H9 (cell line): ENCODE results near the gene PCBD2. TPM values are rescaled to one million over a fixed set of nuclear protein-coding genes. Genes with fewer than 3 reads are reported as not detected.

Experiments
- DNase-seq: peaks from one replicate; pipeline ENCODE4 v3.0.0-alpha.2; 2017
- H2AFZ ChIP-seq: one replicate; pipeline ENCODE4 v1.6.1; 2013; ENCODE audit warnings: mild to moderate bottlenecking, low read length, control low read depth, moderate library complexity
- H2AK5ac ChIP-seq: 2 replicates; pipeline ENCODE4 v1.6.1; 2013; ENCODE audit warnings: low read length, control low read depth, mixed read lengths; ENCODE audit not compliant: insufficient read length
- H2BK120ac ChIP-seq: one replicate; pipeline ENCODE4 v1.6.1; 2013; ENCODE audit warnings: low read depth, mild to moderate bottlenecking, low read length, control low read depth, inconsistent platforms; ENCODE audit not compliant: poor library complexity, severe bottlenecking
- H2BK12ac ChIP-seq: 2 replicates; pipeline ENCODE4 v1.6.1; 2013; ENCODE audit warnings: low read length, control low read depth, mixed read lengths, low read depth; ENCODE audit not compliant: insufficient read length
- H2BK15ac ChIP-seq: 2 replicates; pipeline ENCODE4 v1.6.1; 2013; ENCODE audit warnings: low read depth, low read length, control low read depth
- H2BK20ac ChIP-seq: one replicate; pipeline ENCODE4 v1.6.1; 2013; ENCODE audit warnings: low read depth, mild to moderate bottlenecking, low read length, control low read depth, inconsistent platforms; ENCODE audit not compliant: poor library complexity, severe bottlenecking
- H2BK5ac ChIP-seq: 2 replicates; pipeline ENCODE4 v1.6.1; 2013; ENCODE audit warnings: low read length, control low read depth, mixed read lengths; ENCODE audit not compliant: insufficient read length
- H3K14ac ChIP-seq: 2 replicates; pipeline ENCODE4 v1.6.1; 2013; ENCODE audit warnings: low read length, control low read depth; ENCODE audit not compliant: insufficient read depth
- H3K18ac ChIP-seq: 2 replicates; pipeline ENCODE4 v1.6.1; 2013; ENCODE audit warnings: low read depth, mild to moderate bottlenecking, mixed read lengths, low read length, control low read depth; ENCODE audit not compliant: insufficient read length
- H3K23ac ChIP-seq: 2 replicates; pipeline ENCODE4 v1.6.1; 2013; ENCODE audit warnings: low read length, control low read depth, mixed read lengths, low read depth; ENCODE audit not compliant: insufficient read length
- H3K23me2 ChIP-seq: 2 replicates; pipeline ENCODE4 v1.6.1; 2013; ENCODE audit warnings: low read depth, mild to moderate bottlenecking, mixed read lengths, low read length, control low read depth; ENCODE audit not compliant: insufficient read length, poor library complexity, severe bottlenecking
- H3K27ac ChIP-seq: 2 replicates; pipeline ENCODE4 v1.5.1; 2013; ENCODE audit warnings: low read length, control low read depth, mixed read lengths, low read depth; ENCODE audit not compliant: insufficient read length
- H3K27me3 ChIP-seq: 2 replicates; pipeline ENCODE4 v1.6.1; 2013; ENCODE audit warnings: low read length, control low read depth, inconsistent platforms; ENCODE audit not compliant: insufficient read depth
- H3K4ac ChIP-seq: 2 replicates; pipeline ENCODE4 v1.6.1; 2013; ENCODE audit warnings: low read depth, mild to moderate bottlenecking, control low read depth, inconsistent platforms, low read length, moderate library complexity
- H3K4me1 ChIP-seq: 2 replicates; pipeline ENCODE4 v1.6.1; 2013; ENCODE audit warnings: low read length, control low read depth, inconsistent platforms; ENCODE audit not compliant: insufficient read depth
- H3K4me2 ChIP-seq: 2 replicates; pipeline ENCODE4 v1.6.1; 2013; ENCODE audit warnings: low read length, control low read depth, mixed read lengths; ENCODE audit not compliant: insufficient read length, insufficient read depth
- H3K56ac ChIP-seq: 2 replicates; pipeline ENCODE4 v1.6.1; 2013; ENCODE audit warnings: low read depth, mild to moderate bottlenecking, mixed read lengths, low read length, control low read depth; ENCODE audit not compliant: insufficient read length
- H3K79me1 ChIP-seq: 2 replicates; pipeline ENCODE4 v1.6.1; 2013; ENCODE audit warnings: low read depth, mild to moderate bottlenecking, moderate library complexity, low read length, control low read depth, inconsistent platforms; ENCODE audit not compliant: insufficient read depth, poor library complexity, severe bottlenecking
- H3K79me2 ChIP-seq: 2 replicates; pipeline ENCODE4 v1.6.1; 2013; ENCODE audit warnings: low read length, control low read depth, inconsistent platforms; ENCODE audit not compliant: insufficient read depth
- H3K9ac ChIP-seq: 2 replicates; pipeline ENCODE4 v1.6.1; 2013; ENCODE audit warnings: low read length, control low read depth, mixed read lengths; ENCODE audit not compliant: insufficient read length; ENCODE audit errors: extremely low read depth
- H3K9me3 ChIP-seq: one replicate; pipeline ENCODE4 v1.6.1; 2013; ENCODE audit warnings: low read depth, low read length, inconsistent platforms; ENCODE audit not compliant: control insufficient read depth
- H3T11ph ChIP-seq: one replicate; pipeline ENCODE4 v1.6.1; 2013; ENCODE audit warnings: mild to moderate bottlenecking, low read length, control low read depth, inconsistent platforms
- H4K20me1 ChIP-seq: one replicate; pipeline ENCODE4 v1.6.1; 2013; ENCODE audit not compliant: control insufficient read depth, insufficient read length, insufficient read depth
- H4K5ac ChIP-seq: 2 replicates; pipeline ENCODE4 v1.6.1; 2013; ENCODE audit warnings: low read depth, mild to moderate bottlenecking, mixed read lengths, low read length, control low read depth; ENCODE audit not compliant: insufficient read length
- H4K8ac ChIP-seq: replicated peaks from 2 replicates; pipeline ENCODE4 v1.6.1; 2013; ENCODE audit warnings: low read length, control low read depth, mixed read lengths, low read depth; ENCODE audit not compliant: insufficient read length
- H4K91ac ChIP-seq: 2 replicates; pipeline ENCODE4 v1.6.1; 2013; ENCODE audit warnings: low read depth, mild to moderate bottlenecking, moderate library complexity, mixed read lengths, low read length, control low read depth; ENCODE audit not compliant: insufficient read length
- H3K27ac Mint-ChIP-seq, 3 experiments: 2 replicates in 2 of 3; 3 replicates in 1 of 3; pipeline ENCODE4 v1.8.0; 2020 to 2021; ENCODE audit warnings: mixed read lengths in 3 of 3, mild to moderate bottlenecking in 1 of 3, moderate library complexity in 1 of 3
- H3K27me3 Mint-ChIP-seq: 2 replicates; pipeline ENCODE4 v1.8.0; 2021; ENCODE audit warnings: low read depth, mild to moderate bottlenecking, moderate library complexity, mixed read lengths
- H3K36me3 Mint-ChIP-seq, 3 experiments: 2 replicates in 2 of 3; 3 replicates in 1 of 3; pipeline ENCODE4 v1.8.0; 2020 to 2021; ENCODE audit warnings: low read depth in 3 of 3, mixed read lengths in 3 of 3; ENCODE audit not compliant: insufficient read depth in 1 of 3
- H3K4me1 Mint-ChIP-seq, 2 experiments: 2 replicates each; pipeline ENCODE4 v1.8.0; 2020; ENCODE audit warnings: mixed read lengths in 2 of 2
- H3K4me3 Mint-ChIP-seq, 2 experiments: 2 replicates in 1 of 2; 3 replicates in 1 of 2; pipeline ENCODE4 v1.8.0; 2020 to 2021; ENCODE audit warnings: mild to moderate bottlenecking in 2 of 2, mixed read lengths in 2 of 2, moderate library complexity in 1 of 2
- H3K9me3 Mint-ChIP-seq, 2 experiments: 2 replicates in 1 of 2; 3 replicates in 1 of 2; pipeline ENCODE4 v1.8.0; 2020; ENCODE audit warnings: mild to moderate bottlenecking in 2 of 2, mixed read lengths in 2 of 2, moderate library complexity in 1 of 2
- CTCF ChIP-seq: fragments of 200-600 bp; sonication (generic); conservative IDR thresholded peaks from 3 replicates; pipeline ENCODE4 v1.8.0; 2021; ENCODE audit warnings: antibody characterized with exemption, mild to moderate bottlenecking
- total RNA-seq: library from RNA; stranded (reverse); gene quantifications from 2 replicates; pipeline ENCODE4 v1.2.1, GENCODE V29; 2021

PCBD2 gene
- total RNA-seq, 1 experiment from 2014 or later = 11.9 TPM

DNA sequence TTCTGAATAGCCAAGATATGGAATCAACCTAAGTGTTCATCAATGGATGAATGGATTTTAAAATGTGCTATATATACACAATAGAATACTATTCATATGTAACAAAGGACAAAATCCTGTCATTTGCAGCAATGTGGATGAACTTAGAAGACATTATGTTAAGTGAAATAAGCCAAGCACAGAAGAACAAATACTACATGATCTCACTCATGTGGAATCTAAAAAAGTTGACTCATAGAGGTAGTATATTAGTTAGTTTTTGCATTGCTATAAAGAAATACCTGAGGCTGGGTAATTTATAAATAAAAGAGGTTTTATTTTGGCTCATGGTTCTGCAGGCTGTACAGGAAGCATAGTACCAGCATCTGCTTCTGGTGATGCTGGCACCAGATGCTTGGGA is 70.9 kb downstream of the PCBD2 start:
- H2BK120ac ChIP-seq = no peak overlapping the region
- DNase-seq = no peak
- H3K79me1 ChIP-seq = no peaks in the 10 kb centered on the region
- Mint-ChIP-seq H3K9me3 (peaks cover 45 to 47% of the 10 kb centered on the region in 2 experiments), H3K4me1 (no peaks in the 10 kb centered on the region), H3K4me3 (no peak overlapping the region), H3K27me3 (peaks cover 5% of the 10 kb centered on the region), H3K27ac (no peak overlapping the region), H3K36me3 (peaks cover 35 to 48% (median 36%) of the 10 kb centered on the region in 3 experiments)
- H3K23me2 ChIP-seq = no peaks in the 10 kb centered on the region
- H3K18ac ChIP-seq = no peak overlapping the region
- no peak overlapping the region for H3K4me2 ChIP-seq
- H3K23ac ChIP-seq = no peak overlapping the region
- no peak overlapping the region for H4K5ac ChIP-seq
- H3T11ph ChIP-seq = no peak overlapping the region
- no peaks in the 10 kb centered on the region for H3K27me3 ChIP-seq
- H3K9ac ChIP-seq = no peak overlapping the region
- no peaks in the 10 kb centered on the region for H3K79me2 ChIP-seq
- H3K27ac ChIP-seq = no peak overlapping the region
- peaks cover 27% of the 10 kb centered on the region for H3K9me3 ChIP-seq
- no peak overlapping the region for H3K4ac ChIP-seq
- no peaks in the 10 kb centered on the region for H3K4me1 ChIP-seq
- no peaks in the 10 kb centered on the region for H4K20me1 ChIP-seq
- no peak overlapping the region for H3K14ac ChIP-seq
- no peak for TF ChIP-seq CTCF
- H4K8ac ChIP-seq = no peak overlapping the region
- H2BK12ac ChIP-seq = no peak overlapping the region
- no peak overlapping the region for H2BK15ac ChIP-seq
- no peak overlapping the region for H2AFZ ChIP-seq
- H2AK5ac ChIP-seq = no peak overlapping the region
- no peak overlapping the region for H4K91ac ChIP-seq
- H2BK5ac ChIP-seq = no peak overlapping the region
- no peak overlapping the region for H3K56ac ChIP-seq
- no peak overlapping the region for H2BK20ac ChIP-seq
